OCI-LY3 (cell line): Measurements from ENCODE around the gene SELPLG.

Source experiments
- CTCF ChIP-seq: fragments of 200-600, 300-600 bp; sonication (generic); IDR thresholded peaks from 2 replicates; pipeline ENCODE4 v1.5.1; 2014; ENCODE audit warnings: antibody characterized with exemption, low read length, low read depth
- EZH2phosphoT487 ChIP-seq: fragments of 200-600 bp; shearing (Covaris generic); IDR thresholded peaks from 2 replicates; pipeline ENCODE4 v1.6.1; 2018; ENCODE audit warnings: antibody characterized with exemption, mixed run types, low read depth

- TF ChIP-seq CTCF: no peak
- TF ChIP-seq EZH2phosphoT487: no peak
Observed at GRCh38 chr12:108589840-108590229, 43.9 kb downstream of the SELPLG start.
